Measurements from ENCODE around the gene TNFRSF18. TPM values are rescaled to one million over a fixed set of nuclear protein-coding genes. Genes with fewer than 3 reads are reported as not detected.

TNFRSF18 gene
- total RNA-seq, 2 donors from 2014 or later: 0.55 TPM; not detected in 1

GRCh38 chr1:1215080-1215676 is 8.8 kb upstream of the TNFRSF18 start:
- TF ChIP-seq, protein P1, sequence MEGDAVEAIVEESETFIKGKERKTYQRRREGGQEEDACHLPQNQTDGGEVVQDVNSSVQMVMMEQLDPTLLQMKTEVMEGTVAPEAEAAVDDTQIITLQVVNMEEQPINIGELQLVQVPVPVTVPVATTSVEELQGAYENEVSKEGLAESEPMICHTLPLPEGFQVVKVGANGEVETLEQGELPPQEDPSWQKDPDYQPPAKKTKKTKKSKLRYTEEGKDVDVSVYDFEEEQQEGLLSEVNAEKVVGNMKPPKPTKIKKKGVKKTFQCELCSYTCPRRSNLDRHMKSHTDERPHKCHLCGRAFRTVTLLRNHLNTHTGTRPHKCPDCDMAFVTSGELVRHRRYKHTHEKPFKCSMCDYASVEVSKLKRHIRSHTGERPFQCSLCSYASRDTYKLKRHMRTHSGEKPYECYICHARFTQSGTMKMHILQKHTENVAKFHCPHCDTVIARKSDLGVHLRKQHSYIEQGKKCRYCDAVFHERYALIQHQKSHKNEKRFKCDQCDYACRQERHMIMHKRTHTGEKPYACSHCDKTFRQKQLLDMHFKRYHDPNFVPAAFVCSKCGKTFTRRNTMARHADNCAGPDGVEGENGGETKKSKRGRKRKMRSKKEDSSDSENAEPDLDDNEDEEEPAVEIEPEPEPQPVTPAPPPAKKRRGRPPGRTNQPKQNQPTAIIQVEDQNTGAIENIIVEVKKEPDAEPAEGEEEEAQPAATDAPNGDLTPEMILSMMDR (IDR thresholded peaks at IDR 0.05): no peak
- peaks cover 0 to 32% of the 10 kb centered on the region in 2 donors for H3K4me1 ChIP-seq
- peaks cover 33% of the 10 kb centered on the region for H3K36me3 ChIP-seq
- H3K9me3 ChIP-seq: no peaks in the 10 kb centered on the region
- H3K27me3 ChIP-seq: no peaks in the 10 kb centered on the region
- no peak overlapping the region for H3K27ac ChIP-seq
- no peak overlapping the region for H3K4me3 ChIP-seq
- DNase-seq (ENCODE audit: low spot score): no peak

GRCh38 chr1:1213345-1214265 is 7.2 kb upstream of the TNFRSF18 start, which contains the start of gene TNFRSF4:
Gene TNFRSF4, minus strand, starts transcription at chr1:1214153. Its CDS starts 26 bp downstream, at chr1:1214127.
- TF ChIP-seq, protein P1 (IDR thresholded peaks at IDR 0.05): no peak
- no peak for DNase-seq (ENCODE audit: low spot score)
- Histone ChIP-seq H3K36me3 (peaks cover 25% of the 10 kb centered on the region), H3K9me3 (no peaks in the 10 kb centered on the region), H3K27me3 (no peaks in the 10 kb centered on the region), H3K27ac (no peak within 1 kb of the TSS), H3K4me1 (peaks cover 0 to 34% of the 10 kb centered on the region in 2 donors), H3K4me3 (peak within 1 kb of the TSS in 1 of 2 donors; percentile 36)

- no peak overlapping the region for H3K27ac ChIP-seq
- DNase-seq (ENCODE audit: low spot score): no peak
- peak overlapping the region in 1 of 2 donors; percentile 36 for H3K4me3 ChIP-seq
- no peaks in the 10 kb centered on the region for H3K27me3 ChIP-seq
- TF ChIP-seq, protein P1 (IDR thresholded peaks at IDR 0.05): no peak
- peaks cover 0 to 42% of the 10 kb centered on the region in 2 donors for H3K4me1 ChIP-seq
- H3K9me3 ChIP-seq: no peaks in the 10 kb centered on the region
- peaks cover 17% of the 10 kb centered on the region for H3K36me3 ChIP-seq
Measured at GRCh38 chr1:1212780-1213344, 6.5 kb upstream of the TNFRSF18 start.

GRCh38 chr1:1211541-1212441 is 5.4 kb upstream of the TNFRSF18 start:
- no peak overlapping the region for H3K27ac ChIP-seq
- peaks cover 9% of the 10 kb centered on the region for H3K36me3 ChIP-seq
- peaks cover 4 to 6% of the 10 kb centered on the region in 2 donors for H3K27me3 ChIP-seq
- no peaks in the 10 kb centered on the region for H3K9me3 ChIP-seq
- TF ChIP-seq, protein P1 (IDR thresholded peaks at IDR 0.05): no peak
- H3K4me1 ChIP-seq: peaks cover 0 to 43% of the 10 kb centered on the region in 2 donors
- H3K4me3 ChIP-seq: peak overlapping the region in 1 of 2 donors; percentile 36
- no peak for DNase-seq (ENCODE audit: low spot score)

Data from right atrium auricular region (tissue), 2 donors.